Parietal lobe (tissue), 2 donors: ENCODE data around the gene PCLAF. TPM values are rescaled to one million over a fixed set of nuclear protein-coding genes. Genes with fewer than 3 reads are reported as not detected.

Experiments
- small RNA-seq: library from RNA; depleted of rRNA; stranded (forward); fragments of <200 nt; gene quantifications from one replicate; pipeline ENCODE3, GENCODE V24; 2014; ENCODE audit warnings: low replicate concordance
- total RNA-seq: library from RNA; depleted of rRNA; stranded (reverse); fragments of >200 nt; gene quantifications from one replicate; pipeline ENCODE4 v1.2.3, GENCODE V29; 2014

Gene PCLAF, protein sequence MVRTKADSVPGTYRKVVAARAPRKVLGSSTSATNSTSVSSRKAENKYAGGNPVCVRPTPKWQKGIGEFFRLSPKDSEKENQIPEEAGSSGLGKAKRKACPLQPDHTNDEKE
- 5.9 TPM for total RNA-seq

DNA sequence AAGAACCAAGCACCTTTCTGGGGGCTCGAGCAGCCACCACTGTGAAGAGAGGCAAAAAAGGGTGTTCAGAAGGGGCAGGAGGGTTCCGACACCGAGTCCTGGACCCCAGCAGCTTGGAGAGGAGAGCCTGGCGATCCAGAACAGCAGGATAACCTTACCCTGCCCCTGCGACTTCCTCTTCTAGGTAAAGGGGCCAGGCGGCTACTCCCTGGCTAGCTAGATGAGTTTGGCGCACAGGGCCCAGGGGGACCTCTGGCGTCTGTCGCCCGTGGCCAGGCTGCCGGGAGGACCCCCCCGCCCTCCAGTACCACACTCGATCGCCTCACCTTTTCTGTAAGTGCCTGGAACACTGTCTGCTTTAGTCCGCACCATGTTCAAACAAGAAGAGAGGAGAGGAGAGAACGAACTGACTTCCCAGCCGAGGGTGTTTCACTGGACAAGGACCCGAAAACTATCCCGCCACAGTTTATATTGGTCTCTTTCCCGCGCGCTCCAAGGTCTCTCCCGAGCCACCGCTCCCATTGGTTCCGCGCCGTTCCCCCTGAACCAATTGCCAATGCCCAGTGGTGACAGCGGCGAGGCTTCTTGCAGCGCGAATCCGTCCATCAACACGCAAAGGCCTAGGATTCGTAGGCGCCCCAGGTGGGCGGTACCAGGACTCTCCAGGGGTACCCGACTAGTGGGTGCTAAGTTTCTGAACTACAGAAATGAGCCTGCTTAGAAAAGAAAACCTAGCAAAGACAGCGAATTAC, at the start of gene PCLAF:
Gene PCLAF, minus strand, starts transcription at position 442 of the 752 bp plus-strand sequence. Its CDS starts 70 bp downstream, at position 372.

DNA sequence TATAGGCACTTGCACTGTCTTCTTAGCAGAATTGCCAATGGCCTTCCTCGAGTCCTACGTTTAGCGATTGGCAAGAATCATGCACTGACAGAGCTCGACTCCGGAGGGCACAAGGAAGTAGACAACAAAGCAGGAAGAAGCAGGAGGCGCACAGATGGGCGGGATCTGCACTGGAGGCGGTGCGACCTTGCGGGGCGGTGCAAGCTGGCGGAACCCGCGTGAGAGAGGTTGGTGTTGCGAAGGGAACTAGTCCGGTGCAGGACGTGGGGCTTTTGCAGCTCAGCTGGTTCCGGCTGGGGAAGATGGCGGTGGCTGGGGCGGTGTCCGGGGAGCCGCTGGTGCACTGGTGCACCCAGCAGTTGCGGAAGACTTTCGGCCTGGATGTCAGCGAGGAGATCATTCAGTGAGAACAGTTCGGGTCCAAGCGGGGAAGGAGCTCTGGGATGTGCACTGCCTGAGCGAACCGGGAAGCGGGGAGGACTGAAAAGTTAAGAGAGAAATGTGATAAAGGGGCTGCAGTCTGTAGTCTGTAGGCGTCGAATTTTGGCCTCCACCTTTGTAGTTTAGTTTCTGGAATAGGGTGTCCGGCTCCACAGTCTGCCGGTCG, 6.4 kb upstream of the PCLAF start, which contains the start of gene TRIP4:
Gene TRIP4, plus strand, starts transcription at position 275 of the 607 bp plus-strand sequence. Its CDS starts 28 bp downstream, at position 303.

DNA sequence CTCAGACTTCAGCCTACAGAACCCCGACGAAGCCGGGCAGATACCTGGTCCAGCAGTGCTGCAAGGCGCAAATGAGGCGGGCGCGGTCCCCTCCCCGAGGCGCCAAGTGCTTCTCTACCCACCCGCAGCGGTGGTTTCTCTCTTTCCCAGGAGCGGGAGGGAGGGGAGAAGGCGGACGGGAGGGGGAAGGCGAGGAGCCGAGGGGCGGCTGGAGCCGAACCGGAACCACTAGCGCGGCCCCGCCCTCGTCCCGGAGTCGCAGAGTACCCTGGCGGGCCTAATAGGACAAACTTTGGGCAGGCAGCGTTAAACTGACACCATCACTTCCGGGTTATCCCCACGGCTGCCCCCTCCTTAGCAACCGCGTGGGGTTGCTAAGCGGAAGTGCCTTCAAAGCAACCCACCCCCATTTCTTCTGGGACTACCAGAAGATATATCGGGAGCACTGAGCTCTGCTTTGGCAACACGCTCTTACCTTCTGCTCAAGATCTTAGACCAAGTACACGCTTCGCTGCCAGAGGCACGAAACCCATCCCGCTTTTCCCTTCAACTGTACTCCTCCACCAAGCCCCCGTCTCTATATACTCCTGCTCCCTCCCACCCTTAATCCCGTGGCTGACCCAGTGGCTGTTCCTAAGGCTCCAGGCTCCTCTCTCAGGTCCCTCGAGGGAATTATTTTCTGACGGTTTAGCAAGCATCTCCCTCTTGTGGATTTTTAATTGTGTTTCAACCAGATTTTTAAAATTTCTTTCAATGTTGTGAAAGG, 25.1 kb downstream of the PCLAF start, which contains the start of gene CSNK1G1:
Gene CSNK1G1, minus strand, starts transcription at position 230 of the 766 bp plus-strand sequence. CDS start 55,674 bp downstream, outside the sequence.

Small RNAs within 50 kb of the gene (small RNA-seq; reads per million reads assigned to genes)
- not detected for gene RF00554

Other genes starting within 250 kb of the PCLAF start
- gene SNX22, start 229.7 kb downstream of the PCLAF start, total RNA-seq: 9.7 TPM
- 121 TPM for gene PPIB, start 218.4 kb downstream of the PCLAF start, total RNA-seq
- 90.1 TPM for gene CSNK1G1, start 25.3 kb downstream of the PCLAF start, total RNA-seq
- 24.7 TPM for gene TRIP4, start 6.4 kb upstream of the PCLAF start, total RNA-seq
- 60.1 TPM for gene ZNF609, start 79.1 kb upstream of the PCLAF start, total RNA-seq